Activated CD8-positive, alpha-beta T cell treated with anti-CD3 and anti-CD28 coated beads for 36 hours (primary cell): ENCODE measurements around the gene PRKCB. TPM values are rescaled to one million over a fixed set of nuclear protein-coding genes. Genes with fewer than 3 reads are reported as not detected.

ENCODE experiments used
- ATAC-seq: fragments of 200-7000 bp; cut with Tn5 transposase; one replicate; pipeline ENCODE4 v1.10.0; 2021; ENCODE audit warnings: mild to moderate bottlenecking, moderate library complexity
- CTCF ChIA-PET: fragments of 350-600 bp; sonication (Branson Sonifier 250); formaldehyde crosslinking; loops from one replicate; lab custom pipeline; 2021; ENCODE audit warnings: antibody characterized with exemption; lab: Charles Lee
- POLR2A ChIA-PET: fragments of 350-600 bp; sonication (Branson Sonifier 250); formaldehyde crosslinking; loops from one replicate; lab custom pipeline; 2021; ENCODE audit warnings: antibody characterized with exemption; lab: Charles Lee
- DNase-seq: peaks from one replicate; pipeline ENCODE4 v3.0.0-alpha.2; 2020
- H3K27ac Mint-ChIP-seq: one replicate; pipeline ENCODE4 v1.8.0; 2021; ENCODE audit warnings: mild to moderate bottlenecking, mixed read lengths
- H3K27me3 Mint-ChIP-seq: one replicate; pipeline ENCODE4 v1.8.0; 2021; ENCODE audit warnings: mixed read lengths
- H3K36me3 Mint-ChIP-seq: one replicate; pipeline ENCODE4 v1.8.0; 2021; ENCODE audit warnings: low read depth, mixed read lengths
- H3K4me1 Mint-ChIP-seq: one replicate; pipeline ENCODE4 v1.8.0; 2021; ENCODE audit warnings: low read depth, mixed read lengths
- H3K4me3 Mint-ChIP-seq: one replicate; pipeline ENCODE4 v1.8.0; 2021; ENCODE audit warnings: mild to moderate bottlenecking, moderate library complexity, mixed read lengths
- H3K9me3 Mint-ChIP-seq: one replicate; pipeline ENCODE4 v1.8.0; 2021; ENCODE audit warnings: mixed read lengths
- intact Hi-C: fragments of 100-400 bp; cut with micrococcal nuclease; formaldehyde crosslinking; loops from one replicate; pipeline ENCODE4 v1.10.0; 2022
- total RNA-seq, 2 experiments: library from RNA; stranded (reverse); gene quantifications; one replicate each; pipeline ENCODE4 v1.2.3, GENCODE V29; 2021
- TF ChIP-seq, protein P1 (sequence below): fragments of 200-600 bp; IDR thresholded peaks from one replicate; pipeline ENCODE4 v1.8.0; 2022; ENCODE audit warnings: antibody characterized with exemption, mild to moderate bottlenecking

PRKCB gene
- total RNA-seq, 2 experiments from 2014 or later: 101 to 105 TPM

DNA sequence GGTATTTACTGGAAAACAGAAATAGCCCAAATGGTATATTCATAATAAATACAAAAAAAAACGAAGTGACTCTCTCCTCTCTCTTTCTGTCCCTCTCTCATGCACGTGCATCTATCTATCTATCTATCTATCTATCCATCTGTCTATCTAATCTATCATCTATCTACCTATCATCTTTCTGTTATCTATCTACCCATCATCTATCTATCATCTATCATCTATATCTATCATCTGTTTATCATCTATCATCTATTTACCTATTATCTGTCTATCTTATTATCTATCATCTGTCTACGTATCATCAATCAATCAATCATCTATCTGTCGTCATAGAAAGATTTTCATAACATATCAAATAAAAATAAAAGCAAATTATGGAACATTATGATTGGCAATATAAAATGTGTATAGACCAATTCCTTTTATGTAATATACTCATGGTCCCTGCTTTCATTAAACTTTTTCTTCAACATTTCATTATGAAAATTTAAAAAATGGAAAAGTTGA, 293.7 kb downstream of the PRKCB start:
- Mint-ChIP-seq H3K27me3 (no peaks in the 10 kb centered on the region), H3K36me3 (peaks cover 39% of the 10 kb centered on the region), H3K4me1 (peaks cover 12% of the 10 kb centered on the region), H3K27ac (no peak overlapping the region), H3K4me3 (no peak overlapping the region), H3K9me3 (no peaks in the 10 kb centered on the region)
- no peak for ATAC-seq
- POLR2A ChIA-PET: no interaction called here
- intact Hi-C loops: no loop called here
- CTCF ChIA-PET: interaction anchor here (1.2 kb wide), 1 partner anchor 375 kb away, joined by 3 read pairs; no protein-coding TSS in a partner anchor
- no peak for DNase-seq
- TF ChIP-seq, protein P1, sequence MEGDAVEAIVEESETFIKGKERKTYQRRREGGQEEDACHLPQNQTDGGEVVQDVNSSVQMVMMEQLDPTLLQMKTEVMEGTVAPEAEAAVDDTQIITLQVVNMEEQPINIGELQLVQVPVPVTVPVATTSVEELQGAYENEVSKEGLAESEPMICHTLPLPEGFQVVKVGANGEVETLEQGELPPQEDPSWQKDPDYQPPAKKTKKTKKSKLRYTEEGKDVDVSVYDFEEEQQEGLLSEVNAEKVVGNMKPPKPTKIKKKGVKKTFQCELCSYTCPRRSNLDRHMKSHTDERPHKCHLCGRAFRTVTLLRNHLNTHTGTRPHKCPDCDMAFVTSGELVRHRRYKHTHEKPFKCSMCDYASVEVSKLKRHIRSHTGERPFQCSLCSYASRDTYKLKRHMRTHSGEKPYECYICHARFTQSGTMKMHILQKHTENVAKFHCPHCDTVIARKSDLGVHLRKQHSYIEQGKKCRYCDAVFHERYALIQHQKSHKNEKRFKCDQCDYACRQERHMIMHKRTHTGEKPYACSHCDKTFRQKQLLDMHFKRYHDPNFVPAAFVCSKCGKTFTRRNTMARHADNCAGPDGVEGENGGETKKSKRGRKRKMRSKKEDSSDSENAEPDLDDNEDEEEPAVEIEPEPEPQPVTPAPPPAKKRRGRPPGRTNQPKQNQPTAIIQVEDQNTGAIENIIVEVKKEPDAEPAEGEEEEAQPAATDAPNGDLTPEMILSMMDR: no peak

DNA sequence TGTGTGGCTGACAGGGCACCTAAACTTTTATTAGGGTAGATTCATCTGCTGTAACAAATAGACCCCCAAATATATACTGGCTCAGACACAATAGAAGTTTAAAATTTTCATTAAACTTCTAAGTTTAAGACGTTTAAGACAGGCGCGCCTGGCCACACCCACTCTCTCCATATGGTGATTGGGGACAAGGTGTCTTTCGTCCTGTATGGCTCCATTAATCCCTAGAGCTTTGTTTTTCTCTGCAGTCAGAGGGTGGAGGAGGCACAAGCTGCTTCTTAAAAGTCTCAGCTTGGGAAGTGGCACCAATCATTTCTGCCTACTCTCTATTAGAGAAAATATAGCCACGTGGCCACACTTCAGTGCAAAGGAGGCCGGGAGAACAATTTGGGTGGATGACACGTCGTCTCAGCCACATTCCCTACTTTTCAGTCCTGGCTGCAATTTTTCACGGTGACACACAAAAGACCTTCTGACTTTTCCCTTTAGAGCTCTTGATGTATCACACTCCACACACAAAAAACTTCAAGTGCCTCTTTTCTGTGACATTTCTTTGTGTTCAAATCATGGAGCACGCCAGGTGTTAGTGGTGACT, 294.8 kb downstream of the PRKCB start:
- H3K9me3 Mint-ChIP-seq: no peaks in the 10 kb centered on the region
- H3K27me3 Mint-ChIP-seq: no peaks in the 10 kb centered on the region
- ChIA-PET POLR2A (interaction anchor here (1.0 kb wide), 1 partner anchor 83 kb away, joined by 3 read pairs; no protein-coding TSS in a partner anchor), CTCF (interaction anchor here (1.3 kb wide), 1 partner anchor 30 kb away, joined by 3 read pairs; no protein-coding TSS in a partner anchor)
- H3K27ac Mint-ChIP-seq: no peak overlapping the region
- peaks cover 30% of the 10 kb centered on the region for H3K36me3 Mint-ChIP-seq
- TF ChIP-seq, protein P1: no peak
- ATAC-seq: no peak
- intact Hi-C loops: no loop called here
- DNase-seq: no peak
- H3K4me1 Mint-ChIP-seq: peaks cover 12% of the 10 kb centered on the region
- no peak overlapping the region for H3K4me3 Mint-ChIP-seq

DNA sequence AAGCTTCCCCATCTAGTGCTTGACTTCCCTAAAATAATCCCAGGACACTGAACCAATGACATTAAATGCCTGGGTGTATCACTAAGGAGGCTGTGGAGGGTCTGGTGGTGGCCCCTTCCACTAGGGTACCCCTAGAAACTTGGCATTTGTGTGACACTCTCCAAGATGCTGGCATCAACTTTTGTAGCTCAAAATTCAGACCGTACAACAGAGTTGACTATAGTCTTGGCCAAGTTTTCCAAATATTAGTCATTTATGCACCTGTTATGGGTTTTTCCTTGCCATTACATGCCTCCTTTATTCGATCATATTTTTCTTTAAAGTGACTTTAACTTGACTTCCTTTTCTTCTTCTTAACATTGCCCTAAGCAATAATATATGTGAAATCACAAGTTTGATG, 295.5 kb downstream of the PRKCB start:
- ATAC-seq (no peak), DNase-seq (no peak)
- ChIA-PET POLR2A (interaction anchor here (1.0 kb wide), 1 partner anchor 84 kb away, joined by 3 read pairs; no protein-coding TSS in a partner anchor), CTCF (interaction anchor here (1.3 kb wide), 1 partner anchor 29 kb away, joined by 3 read pairs; no protein-coding TSS in a partner anchor)
- Mint-ChIP-seq H3K27me3 (no peaks in the 10 kb centered on the region), H3K4me1 (peaks cover 12% of the 10 kb centered on the region), H3K36me3 (peaks cover 23% of the 10 kb centered on the region), H3K9me3 (no peaks in the 10 kb centered on the region), H3K4me3 (no peak overlapping the region), H3K27ac (peak overlapping the region; percentile 10)
- TF ChIP-seq, protein P1: no peak
- intact Hi-C loops: no loop called here

DNA sequence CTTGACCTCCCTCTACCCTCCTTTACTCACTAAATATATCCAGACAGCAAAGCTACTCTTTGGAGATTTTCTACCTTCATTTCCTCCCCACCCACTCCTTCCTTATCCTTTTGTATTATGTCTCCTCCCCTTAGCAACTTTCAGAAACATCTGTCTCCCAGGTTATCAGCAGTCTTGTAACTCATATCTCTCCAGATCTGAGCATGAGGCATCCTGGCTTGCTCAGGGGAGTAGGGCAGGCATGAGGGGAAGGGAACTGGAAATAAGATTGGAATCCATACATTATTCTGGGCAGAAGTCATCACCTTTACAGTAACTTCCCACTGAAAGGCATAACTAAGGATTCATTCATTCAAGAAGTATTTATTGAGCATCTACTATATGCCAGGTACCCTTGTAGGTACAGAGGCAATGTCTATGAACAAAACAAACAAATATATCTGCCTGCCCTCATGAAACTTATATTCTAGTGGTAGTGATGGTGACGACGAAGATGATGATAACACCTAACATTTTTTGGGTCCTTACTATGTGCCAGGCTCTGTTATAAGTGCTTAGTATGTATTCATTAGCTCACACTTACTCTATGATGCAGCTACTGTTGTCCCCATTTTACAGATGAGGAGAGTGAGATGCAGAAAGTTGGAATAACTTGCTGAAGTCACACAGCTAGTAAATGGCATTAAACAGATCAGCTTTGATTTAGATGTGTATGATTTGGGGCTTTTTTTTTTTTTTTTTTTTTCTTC, 296.4 kb downstream of the PRKCB start:
- no peaks in the 10 kb centered on the region for H3K27me3 Mint-ChIP-seq
- H3K27ac Mint-ChIP-seq: no peak overlapping the region
- no peaks in the 10 kb centered on the region for H3K9me3 Mint-ChIP-seq
- ChIA-PET CTCF (no interaction called here), POLR2A (interaction anchor here (0.8 kb wide), 1 partner anchor 11 kb away, joined by 4 read pairs; no protein-coding TSS in a partner anchor)
- peaks cover 12% of the 10 kb centered on the region for H3K4me1 Mint-ChIP-seq
- peaks cover 22% of the 10 kb centered on the region for H3K36me3 Mint-ChIP-seq
- DNase-seq (no peak), ATAC-seq (no peak)
- no peak overlapping the region for H3K4me3 Mint-ChIP-seq
- TF ChIP-seq, protein P1: no peak
- intact Hi-C loops: no loop called here

DNA sequence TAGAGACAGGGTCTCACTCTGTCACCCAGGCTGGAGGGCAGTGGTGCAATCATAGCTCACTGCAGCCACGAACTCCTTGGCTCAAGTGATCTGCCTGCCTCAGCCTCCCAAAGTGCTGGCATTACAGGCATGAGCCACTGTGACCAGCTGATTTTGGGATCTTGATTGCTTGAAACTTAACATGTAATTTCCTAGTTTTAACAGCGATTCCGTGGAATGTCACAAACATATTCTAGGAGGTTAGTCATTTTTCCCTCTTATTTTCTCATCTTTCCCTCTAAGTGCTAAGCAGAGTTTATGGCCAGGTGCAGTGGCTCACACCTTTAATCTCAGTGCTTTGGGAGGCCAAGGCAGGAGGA, 297.0 kb downstream of the PRKCB start:
- intact Hi-C loops: no loop called here
- CTCF ChIA-PET: no interaction called here
- ATAC-seq: no peak
- DNase-seq: no peak
- POLR2A ChIA-PET: interaction anchor here (0.8 kb wide), 1 partner anchor 11 kb away, joined by 4 read pairs; no protein-coding TSS in a partner anchor
- no peak overlapping the region for H3K4me3 Mint-ChIP-seq
- no peaks in the 10 kb centered on the region for H3K9me3 Mint-ChIP-seq
- H3K27me3 Mint-ChIP-seq: no peaks in the 10 kb centered on the region
- peaks cover 18% of the 10 kb centered on the region for H3K36me3 Mint-ChIP-seq
- H3K27ac Mint-ChIP-seq: no peak overlapping the region
- TF ChIP-seq, protein P1: no peak
- peaks cover 12% of the 10 kb centered on the region for H3K4me1 Mint-ChIP-seq
